Type B pancreatic cell (in vitro differentiated cells): Measurements from ENCODE around the gene AMMECR1L. TPM values are rescaled to one million over a fixed set of nuclear protein-coding genes. Genes with fewer than 3 reads are reported as not detected.
"Not testable (repeated sequence)": the region's sequence is repeated elsewhere in the genome, so short reads cannot be mapped to it uniquely, and the experiment has no call there.

Experiments used
- DNase-seq: peaks from one replicate; pipeline ENCODE4 v3.0.0; 2021; ENCODE audit warnings: mixed read lengths; ENCODE audit not compliant: unreplicated experiment; ENCODE audit errors: extremely low spot score
- H3K27ac Mint-ChIP-seq: 2 replicates; pipeline ENCODE4 v1.8.0; 2021; ENCODE audit warnings: mild to moderate bottlenecking, mixed read lengths
- H3K27me3 Mint-ChIP-seq: 2 replicates; pipeline ENCODE4 v1.8.0; 2021; ENCODE audit warnings: mixed read lengths
- H3K36me3 Mint-ChIP-seq: 2 replicates; pipeline ENCODE4 v1.8.0; 2021; ENCODE audit warnings: mixed read lengths
- H3K4me1 Mint-ChIP-seq: one replicate; pipeline ENCODE4 v1.8.0; 2021; ENCODE audit warnings: mixed read lengths; ENCODE audit not compliant: unreplicated experiment
- H3K4me3 Mint-ChIP-seq: 2 replicates; pipeline ENCODE4 v1.8.0; 2021; ENCODE audit warnings: mild to moderate bottlenecking, mixed read lengths
- H3K9me3 Mint-ChIP-seq: 2 replicates; pipeline ENCODE4 v1.8.0; 2021; ENCODE audit warnings: mixed read lengths
- CTCF ChIP-seq: fragments of 200-600 bp; sonication (generic); conservative IDR thresholded peaks from 2 replicates; pipeline ENCODE4 v1.5.0; 2021; ENCODE audit warnings: antibody characterized with exemption, mild to moderate bottlenecking
- total RNA-seq: library from RNA; stranded (reverse); gene quantifications from 2 replicates; pipeline ENCODE4 v1.2.1, GENCODE V29; 2021; ENCODE audit warnings: low replicate concordance

Gene AMMECR1L
- total RNA-seq, 1 donor from 2014 or later: 21.9 TPM

GRCh38 chr2:127888772-127889171 lies 3.0 kb upstream of the AMMECR1L start:
- DNase-seq: no peak
- no peak for TF ChIP-seq CTCF
- H3K9me3 Mint-ChIP-seq: no peaks in the 10 kb centered on the region
- H3K36me3 Mint-ChIP-seq: peaks cover 12% of the 10 kb centered on the region
- no peak overlapping the region for H3K27ac Mint-ChIP-seq
- no peak overlapping the region for H3K4me3 Mint-ChIP-seq
- H3K4me1 Mint-ChIP-seq: peaks cover 27% of the 10 kb centered on the region
- H3K27me3 Mint-ChIP-seq: no peaks in the 10 kb centered on the region

- H3K27ac Mint-ChIP-seq: peak overlapping the region; percentile 90
- H3K27me3 Mint-ChIP-seq: no peaks in the 10 kb centered on the region
- H3K36me3 Mint-ChIP-seq: peaks cover 14% of the 10 kb centered on the region
- no peaks in the 10 kb centered on the region for H3K9me3 Mint-ChIP-seq
- H3K4me3 Mint-ChIP-seq: peak overlapping the region; percentile 91
- DNase-seq: no peak
- peaks cover 30% of the 10 kb centered on the region for H3K4me1 Mint-ChIP-seq
- no peak for TF ChIP-seq CTCF
Measured at GRCh38 chr2:127887776-127888130, 2.0 kb upstream of the AMMECR1L start.

- no peak for DNase-seq
- Mint-ChIP-seq H3K9me3 (no peaks in the 10 kb centered on the region), H3K27me3 (no peaks in the 10 kb centered on the region), H3K27ac (peak overlapping the region; percentile 90), H3K4me1 (peaks cover 30% of the 10 kb centered on the region), H3K36me3 (peaks cover 14% of the 10 kb centered on the region), H3K4me3 (peak overlapping the region; percentile 91)
- no peak for TF ChIP-seq CTCF
Measured at GRCh38 chr2:127887082-127887775, 1.5 kb upstream of the AMMECR1L start.

- peaks cover 14% of the 10 kb centered on the region for H3K36me3 Mint-ChIP-seq
- H3K4me3 Mint-ChIP-seq: peak overlapping the region; percentile 91
- H3K4me1 Mint-ChIP-seq: peaks cover 30% of the 10 kb centered on the region
- H3K27me3 Mint-ChIP-seq, DNase-seq, H3K9me3 Mint-ChIP-seq: not testable (repeated sequence)
- H3K27ac Mint-ChIP-seq: peak overlapping the region; percentile 85
Measured at GRCh38 chr2:127886593-127886935, 808 bp upstream of the AMMECR1L start.

GRCh38 chr2:127884861-127885740 lies 655 bp downstream of the AMMECR1L start:
- TF ChIP-seq CTCF: peak; percentile 60
- H3K27me3 Mint-ChIP-seq, DNase-seq, H3K9me3 Mint-ChIP-seq: not testable (repeated sequence)
- peak overlapping the region; percentile 99 for H3K4me3 Mint-ChIP-seq
- peaks cover 30% of the 10 kb centered on the region for H3K4me1 Mint-ChIP-seq
- H3K27ac Mint-ChIP-seq: peak overlapping the region; percentile 93
- peaks cover 17% of the 10 kb centered on the region for H3K36me3 Mint-ChIP-seq

- no peak for TF ChIP-seq CTCF
- Mint-ChIP-seq H3K27me3 (no peaks in the 10 kb centered on the region), H3K9me3 (no peaks in the 10 kb centered on the region), H3K4me1 (peaks cover 35% of the 10 kb centered on the region), H3K27ac (peak overlapping the region; percentile 93), H3K36me3 (peaks cover 22% of the 10 kb centered on the region), H3K4me3 (peak overlapping the region; percentile 99)
- DNase-seq: no peak
Measured at GRCh38 chr2:127884436-127884835, 1.3 kb downstream of the AMMECR1L start.
